Smooth muscle cell (in vitro differentiated cells): ENCODE results near the gene MEN1. TPM values are rescaled to one million over a fixed set of nuclear protein-coding genes. Genes with fewer than 3 reads are reported as not detected.
A peak's percentile ranks its signal among the peaks of the same experiment; 100 is the strongest.
"Not testable (repeated sequence)": the region's sequence is repeated elsewhere in the genome, so short reads cannot be mapped to it uniquely, and the experiment has no call there.

Experiments used
- DNase-seq: peaks from one replicate; lab custom pipeline; 2025; ENCODE audit not compliant: unreplicated experiment; lab: John Stamatoyannopoulos, UW
- H2AFZ ChIP-seq: fragments of 200-600 bp; sonication (generic); 2 replicates; pipeline ENCODE4 v1.6.0; 2016; ENCODE audit warnings: antibody characterized with exemption, low read depth, mild to moderate bottlenecking
- H3F3A ChIP-seq: fragments of 200-600 bp; sonication (generic); 2 replicates; pipeline ENCODE4 v1.6.0; 2017; ENCODE audit warnings: antibody characterized with exemption, low read depth
- H3K27ac ChIP-seq: fragments of 200-600 bp; sonication (generic); 2 replicates; pipeline ENCODE4 v1.5.1; 2016; ENCODE audit warnings: low read depth, mild to moderate bottlenecking
- H3K27me3 ChIP-seq: fragments of 200-600 bp; sonication (generic); 2 replicates; pipeline ENCODE4 v1.6.1; 2016; ENCODE audit warnings: low read depth, mild to moderate bottlenecking
- H3K36me3 ChIP-seq: fragments of 200-600 bp; sonication (generic); 2 replicates; pipeline ENCODE4 v1.5.1; 2016; ENCODE audit warnings: low read depth
- H3K4me1 ChIP-seq: fragments of 200-600 bp; sonication (generic); 2 replicates; pipeline ENCODE4 v1.5.1; 2016; ENCODE audit warnings: low read depth
- H3K4me2 ChIP-seq: fragments of 200-600 bp; sonication (generic); 2 replicates; pipeline ENCODE4 v1.6.0; 2016; ENCODE audit warnings: mild to moderate bottlenecking
- H3K4me3 ChIP-seq: fragments of 200-600 bp; sonication (generic); 2 replicates; pipeline ENCODE4 v1.5.1; 2016; ENCODE audit warnings: mild to moderate bottlenecking
- H3K79me2 ChIP-seq: fragments of 200-600 bp; sonication (generic); 2 replicates; pipeline ENCODE4 v1.6.0; 2016; ENCODE audit warnings: low read depth, mild to moderate bottlenecking
- H3K9ac ChIP-seq: fragments of 200-600 bp; sonication (generic); 2 replicates; pipeline ENCODE4 v1.6.0; 2016; ENCODE audit warnings: low read depth
- H3K9me3 ChIP-seq: fragments of 200-600 bp; sonication (generic); replicated peaks from 2 replicates; pipeline ENCODE4 v1.5.1; 2016; ENCODE audit warnings: low read depth
- H4K20me1 ChIP-seq: fragments of 200-600 bp; sonication (generic); 2 replicates; pipeline ENCODE4 v1.6.0; 2016; ENCODE audit warnings: low read depth
- WGBS: methylation state at CpG from one replicate; pipeline ENCODE4 v1.1.7; 2016; ENCODE audit warnings: low lambda C conversion rate; 5-methylcytosine and 5-hydroxymethylcytosine counted together
- polyA plus RNA-seq: library from polyadenylated mRNA; unstranded; fragments of >200 nt; fragmentation: Nextera tagmentation; extraction: Ambion mirVana; gene quantifications from 2 replicates; pipeline ENCODE4 v1.2.1, GENCODE V29; 2016
- total RNA-seq: library from RNA; depleted of rRNA; stranded (reverse); fragments of >200 nt; gene quantifications from 2 replicates; pipeline ENCODE4 v1.2.3, GENCODE V29; 2014
- TF ChIP-seq, protein P1 (sequence below): fragments of 200-600 bp; sonication (generic); IDR thresholded peaks from 2 replicates; pipeline ENCODE4 v1.5.1; 2017; ENCODE audit warnings: borderline replicate concordance, mild to moderate bottlenecking, antibody characterized with exemption; ENCODE audit not compliant: insufficient read depth, poor library complexity, severe bottlenecking

The MEN1 gene
- total and polyA plus RNA-seq, 2 experiments from 2014 or later = 11.6 to 37.3 TPM

DNA sequence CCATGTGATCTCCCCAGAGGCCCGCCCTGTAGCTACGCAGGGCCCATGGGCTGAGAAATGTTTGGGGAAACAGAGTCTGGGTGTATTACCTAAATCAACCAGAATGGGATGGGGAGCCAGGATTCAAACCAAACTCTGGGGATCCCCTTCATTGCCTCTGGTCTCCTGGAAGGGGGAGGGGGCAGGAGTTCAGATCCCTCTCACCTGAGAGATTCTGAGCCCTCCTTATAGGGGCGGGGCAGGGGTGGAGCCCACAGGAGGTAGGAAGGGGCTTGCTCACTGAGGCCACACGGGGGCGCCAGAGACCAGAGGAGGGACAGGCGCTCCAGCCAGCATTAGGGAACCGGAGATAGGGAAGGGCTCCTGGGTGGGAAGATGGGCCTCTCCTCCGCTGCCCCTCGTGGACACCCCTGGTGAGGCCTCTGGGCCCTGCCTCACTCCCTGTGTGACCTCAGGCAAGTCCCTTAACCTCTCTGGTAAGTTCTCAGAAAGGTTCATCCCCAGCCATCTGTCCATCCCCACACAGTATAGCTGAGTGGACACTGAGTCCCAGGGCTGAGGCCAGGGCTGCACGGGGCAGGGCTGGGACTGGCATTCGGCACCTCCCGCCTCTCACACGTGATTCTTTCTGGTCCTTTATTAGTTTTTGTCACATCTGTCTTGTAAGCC lies 36.8 kb upstream of the MEN1 start:
- TF ChIP-seq, protein P1, sequence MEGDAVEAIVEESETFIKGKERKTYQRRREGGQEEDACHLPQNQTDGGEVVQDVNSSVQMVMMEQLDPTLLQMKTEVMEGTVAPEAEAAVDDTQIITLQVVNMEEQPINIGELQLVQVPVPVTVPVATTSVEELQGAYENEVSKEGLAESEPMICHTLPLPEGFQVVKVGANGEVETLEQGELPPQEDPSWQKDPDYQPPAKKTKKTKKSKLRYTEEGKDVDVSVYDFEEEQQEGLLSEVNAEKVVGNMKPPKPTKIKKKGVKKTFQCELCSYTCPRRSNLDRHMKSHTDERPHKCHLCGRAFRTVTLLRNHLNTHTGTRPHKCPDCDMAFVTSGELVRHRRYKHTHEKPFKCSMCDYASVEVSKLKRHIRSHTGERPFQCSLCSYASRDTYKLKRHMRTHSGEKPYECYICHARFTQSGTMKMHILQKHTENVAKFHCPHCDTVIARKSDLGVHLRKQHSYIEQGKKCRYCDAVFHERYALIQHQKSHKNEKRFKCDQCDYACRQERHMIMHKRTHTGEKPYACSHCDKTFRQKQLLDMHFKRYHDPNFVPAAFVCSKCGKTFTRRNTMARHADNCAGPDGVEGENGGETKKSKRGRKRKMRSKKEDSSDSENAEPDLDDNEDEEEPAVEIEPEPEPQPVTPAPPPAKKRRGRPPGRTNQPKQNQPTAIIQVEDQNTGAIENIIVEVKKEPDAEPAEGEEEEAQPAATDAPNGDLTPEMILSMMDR = peak; percentile 88
- H3K36me3 ChIP-seq = no peaks in the 10 kb centered on the region
- no peaks in the 10 kb centered on the region for H4K20me1 ChIP-seq
- no peak overlapping the region for H2AFZ ChIP-seq
- no peak overlapping the region for H3K4me2 ChIP-seq
- H3K4me3 ChIP-seq = no peak overlapping the region
- peaks cover 14% of the 10 kb centered on the region for H3F3A ChIP-seq
- H3K27ac ChIP-seq = no peak overlapping the region
- DNase-seq = peak; percentile 74
- no peaks in the 10 kb centered on the region for H3K79me2 ChIP-seq
- no peaks in the 10 kb centered on the region for H3K27me3 ChIP-seq
- H3K9me3 ChIP-seq = no peaks in the 10 kb centered on the region
- no peak overlapping the region for H3K9ac ChIP-seq
- H3K4me1 ChIP-seq = peaks cover 12% of the 10 kb centered on the region
- 42% methylated on average over 12 of the region's 13 CpGs for WGBS

DNA sequence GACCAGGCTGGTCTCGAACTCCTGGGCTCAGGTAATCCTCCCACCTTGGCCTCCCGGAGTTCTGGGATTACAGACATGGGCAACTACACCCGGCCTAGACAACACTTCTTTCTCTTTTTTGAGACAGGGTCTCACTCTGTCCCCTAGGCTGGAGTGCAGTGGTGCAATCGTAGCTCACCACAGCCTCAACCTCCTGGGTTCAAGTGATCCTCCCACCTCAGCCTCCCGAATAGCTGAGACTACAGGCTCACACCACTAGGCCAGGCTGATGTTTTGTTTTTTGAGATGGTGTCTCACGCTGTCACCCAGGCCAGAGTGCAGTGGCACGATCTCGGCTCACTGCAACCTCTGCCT lies 35.4 kb upstream of the MEN1 start:
- Histone ChIP-seq H3K4me1 (peaks cover 12% of the 10 kb centered on the region), H3F3A (peaks cover 14% of the 10 kb centered on the region)
- not testable (repeated sequence) for H3K36me3 ChIP-seq, DNase-seq, H3K9me3 ChIP-seq, H3K9ac ChIP-seq, H2AFZ ChIP-seq, H3K4me2 ChIP-seq, H3K27ac ChIP-seq, H4K20me1 ChIP-seq, H3K4me3 ChIP-seq, H3K27me3 ChIP-seq, H3K79me2 ChIP-seq
- WGBS = 97% methylated on average over 8 of the region's 8 CpGs

DNA sequence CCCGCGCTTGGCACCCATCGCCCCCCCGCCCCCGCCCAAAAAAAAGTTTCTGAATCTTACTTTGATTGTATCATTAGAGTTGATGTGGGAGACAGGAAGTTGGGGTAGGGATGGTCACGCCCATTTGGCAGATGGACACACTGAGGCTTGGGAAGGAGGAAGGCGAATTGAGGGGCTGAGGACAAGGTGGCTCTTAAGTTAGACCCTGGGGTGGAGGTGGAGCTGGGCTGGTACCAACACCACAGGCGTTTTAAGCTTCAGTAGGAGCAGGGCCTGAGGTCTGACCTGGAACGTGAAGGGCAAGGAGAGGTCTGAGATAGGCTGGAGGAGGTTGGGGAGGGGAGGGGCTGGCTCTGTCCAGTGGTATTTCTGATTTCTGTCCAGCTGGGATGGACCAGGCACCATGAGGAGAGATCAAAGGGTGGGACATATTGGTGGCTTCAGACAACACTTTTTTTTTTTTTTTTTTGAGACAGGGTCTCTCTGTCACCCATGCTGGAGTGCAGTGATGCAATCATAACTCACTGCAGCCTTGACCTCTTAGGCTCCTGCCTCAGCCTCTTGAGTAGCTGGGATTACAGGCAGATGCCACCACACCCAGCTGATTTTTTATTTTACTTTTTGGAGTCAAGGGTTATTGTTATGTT lies 34.9 kb upstream of the MEN1 start:
- peak overlapping the region; percentile 56 for H3K4me3 ChIP-seq
- H2AFZ ChIP-seq = no peak overlapping the region
- no peaks in the 10 kb centered on the region for H3K79me2 ChIP-seq
- H3K36me3 ChIP-seq = no peaks in the 10 kb centered on the region
- H3K4me1 ChIP-seq = peaks cover 12% of the 10 kb centered on the region
- H4K20me1 ChIP-seq = no peaks in the 10 kb centered on the region
- peak overlapping the region; percentile 84 for H3K4me2 ChIP-seq
- 28% methylated on average over 9 of the region's 9 CpGs for WGBS
- no peak for DNase-seq
- H3K9ac ChIP-seq = no peak overlapping the region
- peaks cover 14% of the 10 kb centered on the region for H3F3A ChIP-seq
- no peaks in the 10 kb centered on the region for H3K27me3 ChIP-seq
- TF ChIP-seq, protein P1 = no peak
- H3K27ac ChIP-seq = peak overlapping the region; percentile 24
- no peaks in the 10 kb centered on the region for H3K9me3 ChIP-seq

DNA sequence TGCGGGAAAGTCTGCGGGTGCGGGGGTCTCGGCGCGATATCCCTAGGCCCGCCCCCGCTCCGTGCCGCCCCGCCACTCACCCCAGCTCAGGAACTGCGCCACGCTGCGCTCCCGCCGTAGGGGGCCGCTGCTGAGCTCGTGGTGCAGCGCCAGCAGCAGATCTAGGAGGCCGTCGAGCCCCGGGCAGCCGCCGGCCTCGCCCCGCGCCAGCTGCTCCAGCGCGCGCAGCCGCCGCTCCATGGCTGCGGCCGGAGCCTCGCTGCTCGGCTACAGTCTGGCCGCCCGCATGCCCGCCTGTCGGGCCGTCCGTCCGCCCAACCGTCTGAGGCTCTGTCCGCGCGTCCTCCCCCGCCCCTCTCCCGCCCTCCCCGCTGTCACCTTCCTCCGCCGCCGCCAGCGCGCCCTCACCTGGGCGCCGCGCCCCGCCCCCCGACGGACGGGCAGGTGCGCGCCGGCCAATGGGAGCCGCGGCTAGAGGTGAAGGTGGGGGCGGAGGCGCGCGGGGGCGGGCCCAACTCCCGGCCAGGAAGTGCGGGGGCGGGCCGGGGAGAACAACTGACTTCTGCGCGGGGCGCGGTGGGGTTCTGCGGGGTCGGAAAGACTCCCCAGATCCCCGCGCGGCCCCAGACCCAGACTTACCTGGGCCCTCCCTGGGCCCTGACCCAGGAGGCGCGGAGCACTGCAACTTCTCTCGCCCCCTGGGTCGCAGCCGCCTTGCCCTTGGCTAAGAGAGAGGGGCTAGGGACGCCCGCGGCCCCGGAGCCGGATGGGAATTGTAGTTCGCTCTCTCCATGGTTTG lies 34.2 kb upstream of the MEN1 start, which contains the start of gene CDC42BPG:
Gene CDC42BPG, minus strand, starts transcription at position 324 of the 799 bp plus-strand sequence. Its CDS starts 84 bp downstream, at position 240.
- no peaks in the 10 kb centered on the region for H3K36me3 ChIP-seq
- TF ChIP-seq, protein P1 = peak; percentile 47
- H4K20me1 ChIP-seq = no peaks in the 10 kb centered on the region
- peaks cover 14% of the 10 kb centered on the region for H3F3A ChIP-seq
- 2% methylated on average over 25 of the region's 96 CpGs for WGBS
- H3K4me3 ChIP-seq = peak within 1 kb of the TSS; percentile 56
- H3K4me1 ChIP-seq = peaks cover 12% of the 10 kb centered on the region
- H3K9ac ChIP-seq = peak within 1 kb of the TSS; percentile 80
- H3K4me2 ChIP-seq = peak within 1 kb of the TSS; percentile 84
- H3K9me3 ChIP-seq = no peaks in the 10 kb centered on the region
- no peak for DNase-seq
- H3K79me2 ChIP-seq = no peaks in the 10 kb centered on the region
- H3K27ac ChIP-seq = peak within 1 kb of the TSS; percentile 87
- peak within 1 kb of the TSS; percentile 49 for H2AFZ ChIP-seq
- H3K27me3 ChIP-seq = no peaks in the 10 kb centered on the region
